ENCODE data around the gene HLF.

Gene HLF

DNA sequence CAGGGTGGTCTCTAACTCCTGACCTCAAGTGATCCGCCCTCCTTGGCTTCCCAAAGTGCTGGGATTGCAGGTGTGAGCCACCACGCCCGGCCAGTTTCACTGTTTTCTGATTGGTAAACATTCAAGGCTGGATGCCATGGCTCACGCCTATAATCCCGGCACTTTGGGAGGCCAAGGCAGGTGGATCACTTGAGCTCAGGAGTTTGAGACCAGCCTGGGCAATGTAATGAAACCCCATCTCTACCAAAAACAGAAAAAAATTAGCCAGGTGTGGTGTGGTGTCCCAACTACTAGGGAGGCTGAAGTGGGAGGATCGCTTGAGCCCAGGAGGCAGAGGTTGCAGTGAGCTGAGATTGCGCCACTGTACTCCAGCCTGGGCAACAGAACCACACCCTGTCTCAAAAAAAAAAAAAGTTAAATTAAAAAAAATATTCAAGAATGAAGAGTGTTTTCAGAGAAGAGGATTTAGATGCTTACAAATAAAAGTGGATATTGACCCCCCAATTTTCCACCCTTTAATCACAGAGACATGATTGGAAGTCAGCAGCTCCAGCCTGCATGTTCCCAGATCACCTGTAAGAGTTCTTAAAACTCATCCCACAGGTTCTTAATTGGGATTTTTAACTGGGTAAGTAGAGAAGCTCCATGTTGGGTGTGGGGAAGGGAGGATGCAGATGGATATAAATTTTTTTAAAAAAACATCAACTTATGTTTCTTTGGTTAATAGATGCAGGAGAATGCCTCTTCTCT lies 23.8 kb downstream of the HLF start:
- intact Hi-C loops (cut with DNase I), result no loop called here
- no peak for DNase-seq

DNA sequence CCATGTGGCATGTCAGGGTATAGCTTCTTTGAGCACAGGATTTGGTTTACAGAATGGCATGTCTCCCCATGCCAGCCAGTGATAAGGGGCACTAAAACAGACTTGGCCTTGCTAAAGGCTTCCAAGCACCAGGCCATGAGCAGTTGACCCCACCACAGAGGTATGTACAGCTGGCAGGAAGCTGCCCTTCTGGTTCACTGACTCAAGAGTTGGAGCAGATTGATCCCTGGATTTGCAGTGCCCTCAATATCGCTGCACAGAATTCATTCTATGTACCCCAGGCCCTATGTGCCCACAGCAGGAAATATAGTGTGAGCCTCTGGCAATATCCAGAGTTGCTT lies 24.3 kb downstream of the HLF start:
- intact Hi-C loops (cut with DNase I), result no loop called here

DNA sequence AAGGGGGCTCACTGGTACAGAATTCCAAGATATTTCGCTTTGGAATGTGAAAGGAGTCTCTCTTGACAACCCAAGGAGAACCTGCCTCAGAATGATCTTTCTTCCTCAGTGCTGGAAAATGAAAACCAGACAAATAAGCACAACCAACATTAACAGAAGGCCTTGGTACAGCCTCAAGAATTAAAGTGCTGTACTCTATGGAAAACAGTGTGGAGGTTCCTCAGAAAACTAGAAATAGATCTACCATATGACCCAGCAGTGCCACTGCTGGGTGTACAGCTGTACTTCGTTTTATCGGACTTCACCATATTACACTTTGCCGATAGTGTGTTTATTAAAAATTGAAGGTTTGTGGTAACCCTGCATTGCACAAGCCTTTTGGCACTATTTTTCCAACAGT lies 25.2 kb downstream of the HLF start:
- no peak for DNase-seq
- intact Hi-C loops (cut with DNase I), result loop anchor here (10.0 kb wide), 1 partner anchor 55 kb away; no protein-coding TSS in a partner anchor

More for the DNA sequence above, 24.3 kb downstream of the HLF start:
- no peak for DNase-seq

DNA sequence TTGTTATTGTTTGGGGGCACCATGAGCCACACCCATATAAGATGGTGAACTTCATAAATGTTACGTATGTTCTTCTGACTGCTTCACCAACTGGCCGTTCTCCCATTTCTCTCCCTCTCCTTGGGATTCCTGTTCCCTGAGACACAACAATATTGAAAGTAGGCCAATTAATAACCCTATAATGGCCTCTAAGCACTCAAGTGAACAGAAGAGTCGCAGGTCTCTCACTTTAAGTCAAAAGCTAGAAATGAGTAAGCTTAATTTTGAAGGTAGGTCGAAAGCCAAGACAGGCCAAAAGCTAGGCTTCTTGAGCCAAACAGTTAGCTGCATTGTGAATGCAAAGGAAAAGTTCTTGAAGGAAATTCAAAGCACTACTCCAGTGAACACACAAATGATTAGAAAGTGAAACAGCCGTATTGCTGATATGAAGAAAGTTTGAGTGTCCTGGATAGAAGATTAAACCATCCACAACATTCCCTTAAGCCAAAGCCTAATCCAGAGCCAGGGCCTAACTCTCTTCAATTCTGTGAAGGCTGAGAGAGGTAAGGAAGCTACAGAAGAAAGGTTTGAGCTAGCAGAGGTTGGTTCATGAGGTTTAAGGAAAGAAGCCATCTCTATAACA lies 25.8 kb downstream of the HLF start:
- no peak for DNase-seq
- intact Hi-C loops (cut with DNase I), result loop anchor here (10.0 kb wide), 1 partner anchor 54 kb away; no protein-coding TSS in a partner anchor

DNA sequence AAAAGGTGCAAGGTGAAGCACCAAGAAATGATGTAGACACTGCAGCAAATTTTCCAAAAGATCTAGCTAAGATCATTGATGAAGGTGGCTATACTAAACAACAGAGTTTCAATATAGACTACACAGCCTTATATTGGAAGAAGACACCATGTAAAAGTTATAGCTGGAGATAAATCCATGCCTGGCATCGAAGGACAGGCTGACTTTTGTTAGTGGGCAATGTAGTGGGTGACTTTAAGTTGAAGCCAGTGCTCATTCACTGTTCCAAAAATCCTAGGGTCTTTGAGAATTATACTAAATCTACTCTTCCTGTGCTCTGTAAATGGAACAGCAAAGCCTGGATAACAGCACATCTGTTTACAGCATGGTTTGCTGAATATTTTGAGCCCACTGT lies 26.4 kb downstream of the HLF start:
- intact Hi-C loops (cut with DNase I), result loop anchor here (10.0 kb wide), 1 partner anchor 54 kb away; no protein-coding TSS in a partner anchor
- no peak for DNase-seq

DNA sequence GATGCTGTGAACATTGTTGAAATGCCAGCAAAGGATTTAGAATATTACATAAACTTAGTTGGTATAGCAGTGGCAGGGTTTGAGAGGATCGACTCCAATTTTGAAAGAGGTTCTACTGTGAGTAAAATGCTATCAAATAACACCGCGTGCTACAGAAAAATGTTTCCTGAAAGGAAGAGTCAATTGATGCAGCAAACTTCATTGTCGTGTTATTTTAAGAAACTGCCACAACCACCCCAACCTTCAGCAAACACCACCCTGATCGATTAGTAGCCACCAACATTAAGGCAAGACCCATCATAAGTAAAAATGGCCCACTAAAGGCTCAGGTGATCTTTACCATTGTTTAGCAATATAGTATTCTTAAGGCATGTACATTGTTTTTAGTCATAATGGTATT lies 27.3 kb downstream of the HLF start:
- intact Hi-C loops (cut with DNase I), result loop anchor here (10.0 kb wide), 1 partner anchor 53 kb away; no protein-coding TSS in a partner anchor
- DNase-seq, result no peak

DNA sequence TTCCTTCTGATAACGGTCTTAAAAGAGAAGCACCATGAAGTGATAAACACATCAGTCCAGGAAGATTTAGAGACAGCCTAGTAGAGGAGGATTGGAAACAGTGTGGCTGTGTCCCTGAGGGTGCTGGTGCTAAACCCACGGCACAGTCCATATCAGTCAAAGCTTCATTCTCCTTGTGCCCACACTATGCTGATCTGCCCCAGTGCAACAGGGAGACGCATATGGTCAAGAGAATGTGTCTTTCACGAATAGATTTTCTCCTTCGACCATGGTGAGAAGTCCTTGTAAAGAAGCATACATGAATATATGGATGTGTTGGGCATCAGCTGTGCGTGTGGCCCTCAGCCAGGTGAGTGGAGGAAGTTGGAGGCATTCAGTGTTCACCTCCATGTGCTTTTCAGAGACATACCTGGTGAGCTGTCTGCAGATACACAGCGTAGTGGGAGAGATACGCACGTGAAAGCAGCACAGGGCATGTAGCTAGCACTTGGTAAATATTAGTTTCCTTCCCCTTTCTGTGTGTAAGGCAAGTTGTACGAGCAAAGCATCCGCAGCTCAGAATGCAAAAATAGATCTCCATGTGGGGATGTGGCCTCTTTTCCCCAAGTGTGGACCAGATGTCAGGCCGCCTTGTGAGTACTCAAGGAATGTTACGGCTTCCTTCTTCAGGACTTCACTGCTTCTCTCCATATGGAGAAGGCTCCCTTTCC lies 29.4 kb downstream of the HLF start:
- intact Hi-C loops (cut with DNase I), result loop anchor here (10.0 kb wide), 1 partner anchor 51 kb away; no protein-coding TSS in a partner anchor
- DNase-seq, result peak in 1 of 10 donors; percentile 29

DNA sequence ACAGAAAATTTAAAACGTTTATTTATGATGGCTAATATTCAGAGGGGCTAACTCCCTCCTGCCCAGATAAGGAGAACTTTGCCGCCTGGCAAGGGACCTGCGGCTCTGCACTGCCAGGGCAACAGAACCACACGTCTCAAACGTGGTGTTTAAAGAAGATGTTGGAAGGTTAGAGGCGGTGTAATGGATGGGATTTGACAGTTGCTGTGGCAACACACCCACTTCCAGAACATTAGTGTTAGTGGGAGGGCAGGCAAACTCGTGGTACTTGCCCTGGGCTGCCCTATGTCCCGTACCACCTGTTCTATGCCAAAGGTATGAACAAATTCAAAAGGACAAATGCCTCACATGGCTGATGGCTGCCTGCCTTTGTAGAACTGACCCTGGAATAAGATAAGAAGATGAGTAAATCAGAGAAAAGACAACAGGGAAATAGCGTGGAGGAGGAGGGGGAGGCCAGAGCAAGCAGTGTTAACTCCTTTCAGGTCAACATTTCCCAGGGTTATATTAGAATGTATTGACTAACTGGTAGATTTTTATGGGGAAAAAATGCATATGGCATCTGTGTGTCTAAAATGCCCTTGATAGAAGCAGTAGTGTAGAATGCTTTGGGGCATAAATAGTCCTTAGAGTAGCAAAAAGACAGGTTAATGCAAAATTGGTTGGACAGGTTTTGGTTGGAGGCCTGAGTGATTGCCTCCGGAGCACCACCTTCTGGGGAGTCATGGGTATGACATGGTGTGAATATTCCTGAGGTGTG lies 30.8 kb downstream of the HLF start:
- DNase-seq, result peak in 5 of 10 donors; percentile 42 to 81 (median 56)
- intact Hi-C loops (cut with DNase I), result loop anchor here (2.0 to 10.0 kb wide), 2 partner anchors 49 to 303 kb away; no protein-coding TSS in a partner anchor

DNA sequence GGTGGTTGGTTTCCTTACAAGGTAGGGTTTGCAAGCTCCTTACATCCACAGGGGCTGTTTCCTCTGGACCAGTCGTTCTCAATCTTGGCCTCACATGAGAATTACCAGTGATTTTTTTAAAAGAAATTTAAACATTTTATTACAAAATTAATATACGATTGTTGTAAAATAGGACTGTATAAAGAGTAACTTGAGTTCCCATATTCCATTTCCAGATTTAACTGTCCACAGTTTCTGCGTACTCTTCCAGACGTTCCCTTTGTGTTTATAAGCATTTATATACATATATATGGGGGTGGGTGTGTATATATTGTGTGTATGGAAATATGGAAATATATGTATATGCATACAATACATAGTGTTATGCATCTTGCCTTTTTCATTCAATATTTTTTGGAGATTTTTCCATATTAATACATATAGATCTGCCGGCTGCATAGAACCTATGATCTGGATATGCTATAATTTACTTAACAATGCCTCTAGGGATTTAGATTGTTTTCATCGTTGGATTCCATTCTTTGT lies 31.5 kb downstream of the HLF start:
- DNase-seq, result no peak
- intact Hi-C loops (cut with DNase I), result loop anchor here (2.0 to 10.0 kb wide), 2 partner anchors 49 to 303 kb away; no protein-coding TSS in a partner anchor

DNA sequence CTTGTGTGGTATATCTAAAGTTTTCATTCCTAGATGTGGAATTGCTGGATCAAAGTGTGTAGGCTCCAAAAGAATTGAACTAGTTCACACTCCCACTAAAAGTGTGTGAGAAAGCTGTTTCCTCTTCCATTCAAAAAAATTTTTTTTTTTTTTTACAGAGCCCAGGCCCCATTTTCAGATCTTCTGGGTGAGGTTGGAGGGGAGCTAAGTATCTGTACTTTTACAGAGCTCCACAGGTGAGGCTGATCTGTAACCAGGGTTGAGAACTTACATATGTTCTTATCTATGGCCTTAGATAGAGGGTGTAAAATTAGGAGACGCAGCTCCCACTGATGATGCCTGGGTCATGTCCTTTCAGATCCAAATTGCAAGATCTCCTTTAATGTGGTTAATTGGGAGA lies 31.9 kb downstream of the HLF start:
- intact Hi-C loops (cut with DNase I), result loop anchor here (2.0 to 10.0 kb wide), 2 partner anchors 48 to 304 kb away; no protein-coding TSS in a partner anchor
- DNase-seq, result no peak

DNA sequence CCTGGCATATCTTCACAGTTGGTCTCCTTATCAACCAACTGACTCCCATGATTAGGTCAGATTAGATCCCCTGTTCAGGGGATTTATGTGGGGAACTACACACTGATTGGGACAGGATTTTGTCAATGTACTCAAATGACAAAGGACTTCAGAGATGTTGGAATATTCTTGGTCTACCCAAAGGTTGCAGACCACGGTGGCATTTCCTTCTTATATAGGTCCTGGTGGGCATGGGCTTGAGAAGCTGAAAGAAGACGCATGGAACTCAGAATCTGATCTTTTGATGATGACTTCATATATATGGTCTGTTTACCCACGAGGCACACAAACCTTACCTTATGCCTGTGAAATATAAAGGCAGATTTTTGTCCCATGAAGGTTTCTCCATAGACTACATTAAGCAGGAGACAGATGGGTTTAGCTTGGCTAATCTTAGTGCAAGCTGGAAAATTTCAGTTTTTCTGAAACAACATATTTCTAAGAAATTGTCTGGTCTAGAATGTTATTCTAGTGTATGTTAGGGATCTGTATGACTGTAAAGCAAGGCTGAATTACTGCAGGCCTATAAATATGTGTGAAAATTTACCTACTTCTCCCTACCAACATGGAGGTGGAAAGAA lies 33.5 kb downstream of the HLF start:
- intact Hi-C loops (cut with DNase I), result loop anchor here (10.0 kb wide), 1 partner anchor 47 kb away; no protein-coding TSS in a partner anchor
- DNase-seq, result no peak

DNA sequence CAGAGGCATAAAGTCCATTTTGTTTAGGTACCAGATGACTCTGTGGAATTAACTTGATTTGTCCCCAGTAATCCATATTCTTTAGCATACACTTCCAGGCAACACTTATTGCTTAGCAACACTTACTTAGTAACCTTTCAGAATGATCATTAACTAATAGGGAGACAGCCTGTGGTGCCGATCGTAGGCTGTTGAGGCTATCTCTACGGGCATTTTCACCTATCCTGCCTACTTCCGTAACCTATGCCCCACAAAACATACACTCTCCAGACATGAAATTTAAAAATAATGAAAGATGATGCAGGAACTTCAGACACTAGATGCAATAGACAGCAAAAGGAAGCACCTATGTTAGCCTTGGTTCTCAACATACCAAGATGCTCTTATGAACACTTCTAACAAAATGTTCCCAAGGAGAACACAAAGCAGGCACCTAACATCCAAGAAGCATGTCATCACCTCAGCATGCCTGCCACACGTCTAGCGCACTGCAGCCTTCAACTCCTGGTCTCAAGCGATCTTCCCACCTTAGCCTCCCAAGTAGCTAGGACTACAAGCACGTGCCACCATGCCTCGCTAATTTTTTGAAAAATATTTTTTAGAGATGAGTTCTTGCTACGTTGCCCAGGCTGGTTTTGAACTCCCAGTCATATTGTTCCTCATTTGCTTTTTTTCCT lies 34.5 kb downstream of the HLF start:
- intact Hi-C loops (cut with DNase I), result loop anchor here (10.0 kb wide), 1 partner anchor 46 kb away; no protein-coding TSS in a partner anchor

DNA sequence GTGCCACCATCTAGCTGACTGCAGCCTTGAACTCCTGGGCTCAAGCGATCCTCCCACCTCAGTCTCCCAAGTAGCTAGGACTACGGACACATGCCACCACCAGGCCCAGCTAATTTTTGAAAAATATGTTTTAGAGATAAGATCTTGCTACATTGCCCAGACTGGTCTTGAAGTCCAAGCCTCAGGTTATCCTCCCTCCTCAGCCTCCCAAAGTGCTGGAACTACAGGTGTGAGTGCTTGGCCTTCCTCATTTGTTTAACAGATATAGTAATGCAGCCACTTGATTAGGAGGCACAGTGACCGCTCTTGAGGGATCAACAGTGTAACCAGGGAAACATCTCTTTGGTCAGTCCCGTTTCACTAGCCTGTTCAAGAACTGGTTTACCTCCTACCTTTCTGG lies 35.1 kb downstream of the HLF start:
- no peak for DNase-seq
- intact Hi-C loops (cut with DNase I), result loop anchor here (10.0 kb wide), 1 partner anchor 45 kb away; no protein-coding TSS in a partner anchor

More for the DNA sequence above, 34.5 kb downstream of the HLF start:
- DNase-seq, result no peak

DNA sequence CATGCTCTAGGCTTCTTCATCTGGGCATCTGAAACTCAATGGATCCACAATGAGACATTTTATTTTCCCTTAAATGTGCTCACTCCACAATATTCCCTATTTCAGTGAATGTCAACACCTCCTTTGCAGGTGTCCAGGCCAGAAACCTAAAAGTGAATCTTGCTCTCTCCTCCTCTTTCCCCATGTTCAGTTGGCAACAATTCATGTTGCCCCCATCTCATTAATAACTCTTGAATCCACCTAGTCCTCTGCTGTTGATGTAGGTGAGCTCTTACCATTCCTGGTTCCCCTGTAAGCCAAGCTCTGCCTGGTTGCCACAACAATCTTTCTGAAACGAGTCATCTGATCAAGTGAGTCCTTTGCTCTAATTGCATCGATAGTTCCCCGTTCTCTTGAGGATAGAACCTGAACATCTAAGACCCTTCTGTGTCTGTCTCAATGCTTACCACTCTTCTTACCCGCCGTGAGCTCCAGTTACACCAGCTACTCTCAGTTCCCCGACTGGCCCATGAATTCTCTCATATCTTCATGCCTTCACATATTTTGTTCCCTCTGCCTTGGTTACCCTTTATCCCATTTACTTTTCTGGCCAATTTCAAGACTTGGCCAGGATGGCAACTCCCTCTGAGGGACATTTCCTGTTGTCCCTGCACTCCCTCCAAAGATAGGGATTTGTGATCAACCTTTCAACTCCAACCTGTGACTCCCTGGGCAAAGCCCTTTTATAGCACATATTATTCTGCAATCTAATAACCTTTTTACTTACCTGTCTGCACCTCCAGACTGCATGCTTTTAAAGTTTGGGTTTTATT lies 35.9 kb downstream of the HLF start:
- intact Hi-C loops (cut with DNase I), result no loop called here
- no peak for DNase-seq

DNA sequence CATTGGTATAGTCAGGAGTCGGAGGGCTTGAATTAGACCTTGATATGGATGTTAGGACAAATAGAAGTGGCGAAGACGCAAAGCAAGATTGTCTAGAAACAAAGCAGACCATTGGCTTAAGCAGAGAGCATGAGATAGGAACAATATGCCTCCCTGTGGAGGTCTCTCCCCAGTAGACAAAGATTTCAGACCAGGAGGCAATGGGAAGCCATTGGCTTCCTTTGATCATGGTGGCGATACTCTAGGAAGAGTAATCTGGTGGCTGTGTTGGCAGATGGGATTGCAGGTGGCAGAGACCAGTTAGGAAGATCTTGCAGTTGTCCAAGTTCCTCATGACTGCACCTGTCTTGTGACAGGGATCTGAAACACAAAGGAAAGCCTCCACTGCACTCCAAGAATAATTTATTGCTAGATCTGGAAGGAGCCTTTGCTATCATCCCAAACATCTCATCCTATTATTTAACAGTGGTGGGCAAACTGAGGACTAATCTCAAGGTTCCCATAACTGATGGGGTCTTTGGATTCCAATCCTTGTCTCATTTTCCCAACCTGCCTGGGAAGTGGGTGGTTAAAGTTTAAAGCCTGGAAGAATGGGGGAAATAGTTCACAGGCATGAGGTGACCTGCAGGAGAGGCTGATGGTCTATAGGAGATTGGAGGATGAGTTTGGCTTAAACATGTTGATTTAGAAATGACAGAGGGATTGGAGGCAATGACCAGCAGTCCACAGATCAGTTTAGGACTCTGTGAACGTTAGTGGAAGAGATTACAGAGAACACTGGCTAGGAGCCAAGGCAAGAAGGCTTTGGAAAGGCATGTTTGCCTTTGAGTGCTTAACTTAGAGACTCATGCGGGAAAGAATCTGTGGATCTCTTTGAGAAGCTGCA lies 37.0 kb downstream of the HLF start:
- no peak for DNase-seq
- intact Hi-C loops (cut with DNase I), result no loop called here

DNA sequence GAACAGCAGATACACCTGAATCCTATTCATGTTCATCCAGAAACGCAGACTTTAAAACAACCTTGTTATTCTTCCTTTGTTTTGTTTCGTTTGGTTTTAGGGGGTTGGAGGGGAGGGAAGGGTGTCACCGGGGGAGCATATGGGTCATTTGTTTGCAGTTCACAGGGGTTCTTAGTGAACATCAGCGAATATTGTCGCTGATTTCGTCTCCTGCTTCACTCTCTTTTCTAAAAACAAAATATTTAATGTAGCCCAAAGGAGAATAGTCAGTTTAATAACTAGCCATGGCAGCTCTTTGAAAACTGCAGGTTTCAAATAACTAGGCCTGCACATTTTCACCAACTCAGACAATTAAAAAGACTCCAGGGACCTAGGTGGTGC lies 37.6 kb downstream of the HLF start:
- intact Hi-C loops (cut with DNase I), result no loop called here

DNA sequence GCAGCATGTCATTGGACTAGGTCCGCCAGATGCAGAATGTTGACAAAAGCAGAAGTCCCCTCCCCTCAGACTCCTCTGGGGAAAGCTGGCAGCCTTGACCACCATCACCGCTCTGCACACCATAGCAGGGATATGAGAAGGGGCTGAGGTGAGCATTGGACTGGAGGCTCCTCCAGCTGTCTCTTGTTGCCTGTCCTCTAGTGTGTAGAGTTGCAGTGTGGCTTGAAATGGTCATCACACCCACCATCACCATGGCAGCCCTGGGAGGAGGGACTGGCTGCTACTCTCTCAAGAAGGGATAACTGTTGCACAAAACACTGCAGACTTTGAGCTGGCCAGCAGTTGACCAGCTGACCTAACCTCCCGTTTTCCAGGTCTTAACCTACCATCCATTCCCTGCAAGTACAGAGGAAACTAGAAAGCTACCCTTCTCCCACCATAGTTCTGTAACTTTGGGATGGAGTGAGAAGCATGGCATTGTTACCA lies 38.3 kb downstream of the HLF start:
- intact Hi-C loops (cut with DNase I), result no loop called here

More for the DNA sequence above, 37.6 kb downstream of the HLF start:
- no peak for DNase-seq

More for the DNA sequence above, 38.3 kb downstream of the HLF start:
- no peak for DNase-seq

Measured in posterior cingulate gyrus (tissue), 11 donors.